Lung microvascular endothelial cell (primary cell): ENCODE data around the gene IMMP2L. TPM values are rescaled to one million over a fixed set of nuclear protein-coding genes. Genes with fewer than 3 reads are reported as not detected.
A peak's percentile ranks its signal among the peaks of the same experiment; 100 is the strongest.
"Not testable (repeated sequence)": the region's sequence is repeated elsewhere in the genome, so short reads cannot be mapped to it uniquely, and the experiment has no call there.

Source experiments
- DNase-seq, 2 donors: peaks; one replicate each; pipeline versions ENCODE4 v3.0.0 to v3.0.0-alpha.2; 2010; ENCODE audit warnings: low read depth in 2 of 2
- total RNA-seq: library from RNA; depleted of rRNA; stranded (reverse); fragments of >200 nt; gene quantifications from 2 replicates; pipeline ENCODE4 v1.2.1, GENCODE V29; 2014

Gene IMMP2L
- total RNA-seq, 1 donor from 2014 or later: 9.1 TPM

GRCh38 chr7:110941385-110941784, 620.9 kb downstream of the IMMP2L start:
- no peak for DNase-seq

DNA sequence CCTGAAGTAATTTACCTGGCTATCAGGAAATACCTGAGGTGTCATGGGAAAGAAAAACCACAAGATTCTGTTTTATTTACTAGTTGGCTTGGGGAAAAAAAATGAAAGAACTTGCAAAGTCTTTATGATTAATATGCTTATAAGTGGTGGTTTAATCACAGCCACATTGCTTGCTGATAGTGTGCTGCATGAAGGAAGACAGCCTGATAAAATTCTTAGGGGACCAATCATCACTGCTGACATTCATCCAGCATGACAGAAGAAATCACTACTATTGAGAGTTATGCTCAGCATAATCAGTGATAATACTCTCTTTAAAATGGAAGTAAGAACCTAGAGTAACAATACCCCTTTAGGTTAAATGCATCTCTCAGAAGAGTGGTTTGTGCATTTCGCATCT, 621.5 kb downstream of the IMMP2L start:
- no peak for DNase-seq

DNA sequence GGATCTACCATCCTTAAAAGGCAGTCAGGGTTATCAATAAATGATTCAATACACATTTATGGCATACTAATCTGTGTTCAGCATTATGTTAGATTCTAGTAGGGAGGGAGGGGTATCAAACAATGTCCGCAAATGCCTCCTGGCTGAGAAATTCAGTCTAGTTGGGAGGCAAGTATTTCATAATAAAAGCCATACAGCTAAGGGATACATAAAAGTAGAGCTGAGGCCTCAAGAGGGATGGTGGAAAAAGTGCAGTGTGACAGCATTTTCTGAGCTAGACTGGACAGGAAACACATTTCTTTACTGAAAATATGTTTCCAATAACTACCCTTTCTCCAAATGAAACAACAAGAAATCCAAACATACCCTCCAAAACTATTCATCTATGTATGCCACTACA, 624.1 kb downstream of the IMMP2L start:
- DNase-seq: no peak

GRCh38 chr7:110936665-110937064, 625.6 kb downstream of the IMMP2L start:
- not testable (repeated sequence) for DNase-seq

DNA sequence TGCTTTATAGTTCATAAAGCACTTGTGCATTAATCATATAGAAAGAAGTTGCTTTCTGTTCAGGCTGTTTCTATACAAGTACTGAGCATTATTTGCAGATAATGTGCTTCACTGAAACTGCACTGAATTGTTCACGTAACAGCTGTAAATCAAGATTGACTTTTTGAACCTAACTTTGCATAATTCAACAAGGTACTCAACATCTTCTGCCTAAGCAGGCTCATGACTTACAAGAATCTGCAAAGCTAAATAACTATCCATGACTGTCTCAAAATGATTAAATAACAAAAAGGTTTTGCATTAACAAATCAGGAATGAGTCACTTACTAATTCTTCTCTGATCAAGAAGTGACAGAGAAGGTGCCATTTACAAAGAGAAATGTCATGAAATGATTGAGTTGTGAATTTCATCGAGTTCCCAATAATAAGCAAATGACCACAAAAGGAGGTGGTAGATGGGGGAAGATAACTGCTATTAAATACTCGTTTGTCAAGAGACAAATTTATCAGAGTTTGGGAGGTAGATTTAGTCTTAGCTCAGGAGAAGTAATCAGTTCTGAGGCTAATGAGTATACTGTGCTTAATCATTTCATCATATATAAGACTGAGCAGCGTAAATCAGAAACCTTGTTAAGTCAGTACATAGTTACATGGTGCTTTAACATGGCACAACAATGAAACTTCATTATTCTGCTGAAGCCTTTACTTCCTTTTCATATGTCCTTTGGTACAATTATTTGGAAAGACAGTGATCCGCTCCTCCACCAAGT, 632.6 kb downstream of the IMMP2L start:
- no peak for DNase-seq

DNA sequence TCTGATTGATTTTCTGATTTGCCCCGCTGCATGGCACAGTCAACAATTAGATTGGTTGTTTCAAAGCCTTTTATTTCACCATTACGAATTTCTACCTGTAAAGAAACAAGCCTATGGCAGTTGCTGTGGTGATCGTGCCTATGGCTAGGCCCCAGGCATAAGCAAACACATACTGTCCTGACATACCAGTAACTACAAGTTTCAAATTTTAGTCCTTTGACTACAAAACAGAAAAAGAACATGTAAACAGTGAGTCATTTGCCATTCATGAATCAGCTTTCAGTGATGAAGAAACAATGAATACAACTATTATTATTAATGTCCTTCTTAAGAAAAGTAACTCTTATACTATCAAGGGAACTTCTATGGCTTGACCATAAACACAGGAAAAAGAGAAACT, 639.4 kb downstream of the IMMP2L start:
- DNase-seq: peak in 1 of 2 donors; percentile 4

DNA sequence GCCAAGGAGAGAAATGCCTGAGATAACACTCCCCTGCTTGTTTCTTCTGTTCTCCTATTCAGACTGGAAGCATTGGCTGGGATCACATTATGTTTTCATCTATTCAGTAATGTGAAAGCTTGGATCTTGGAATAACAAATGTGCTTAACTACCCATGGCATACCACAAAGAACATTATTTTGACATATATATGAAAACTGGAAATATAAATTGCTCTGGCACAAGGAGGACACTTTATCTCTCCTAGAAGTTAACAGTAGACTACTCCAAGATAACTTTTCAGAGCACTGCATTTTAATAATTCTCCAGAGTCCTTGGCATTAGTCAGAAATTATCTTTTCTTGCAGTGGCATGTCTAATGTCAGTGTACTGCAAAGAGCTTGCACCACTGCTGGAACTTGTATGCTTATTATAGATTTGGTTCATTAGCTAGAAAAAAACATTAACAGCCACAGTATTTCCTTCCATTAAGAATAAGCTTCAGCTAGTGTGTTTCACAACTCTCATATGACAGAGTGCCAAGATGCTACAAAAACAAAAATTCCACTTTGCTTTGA, 640.6 kb downstream of the IMMP2L start:
- DNase-seq: no peak

GRCh38 chr7:110918949-110919548, 643.2 kb downstream of the IMMP2L start:
- DNase-seq: no peak

- no peak for DNase-seq
Measured at GRCh38 chr7:110914263-110914662, 648.0 kb downstream of the IMMP2L start.

GRCh38 chr7:110911632-110912031, 650.7 kb downstream of the IMMP2L start:
- no peak for DNase-seq

- no peak for DNase-seq
Measured at GRCh38 chr7:110909117-110909516, 653.2 kb downstream of the IMMP2L start.

DNA sequence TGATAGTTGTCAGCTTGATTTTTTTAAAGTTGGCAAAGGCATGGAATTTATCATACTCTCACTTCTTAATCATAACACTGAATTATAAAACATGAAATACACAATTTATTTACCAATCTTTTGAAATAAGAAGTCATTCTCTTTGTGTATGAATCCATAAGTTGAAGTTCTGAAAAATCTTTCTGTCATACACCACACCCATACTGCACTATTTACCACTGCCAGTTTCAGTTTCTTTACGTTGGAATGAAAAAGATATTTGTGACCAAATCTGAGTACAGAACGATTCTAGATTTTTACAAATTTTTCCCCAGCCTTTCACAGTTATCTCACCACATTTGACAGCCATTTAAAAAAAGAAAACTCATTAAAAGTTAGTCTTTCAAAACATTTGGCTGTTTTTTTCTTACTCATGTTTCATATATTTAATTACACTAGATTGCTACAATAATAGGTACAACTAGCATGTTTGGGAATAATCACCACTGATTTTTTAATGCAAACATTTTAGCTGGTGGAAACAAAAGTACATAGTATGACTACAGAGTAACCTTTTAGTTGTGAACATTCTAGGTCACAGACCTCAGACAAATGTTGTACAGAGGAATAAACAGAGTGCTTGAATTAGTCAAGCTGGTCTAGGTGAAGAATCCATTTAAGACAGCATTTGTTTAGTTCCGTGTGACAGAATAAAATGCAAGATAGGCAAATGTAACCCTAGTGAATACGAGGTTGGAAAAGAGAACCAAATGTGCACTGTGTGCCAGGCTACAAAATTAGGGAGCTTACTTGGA, 656.3 kb downstream of the IMMP2L start:
- no peak for DNase-seq

DNA sequence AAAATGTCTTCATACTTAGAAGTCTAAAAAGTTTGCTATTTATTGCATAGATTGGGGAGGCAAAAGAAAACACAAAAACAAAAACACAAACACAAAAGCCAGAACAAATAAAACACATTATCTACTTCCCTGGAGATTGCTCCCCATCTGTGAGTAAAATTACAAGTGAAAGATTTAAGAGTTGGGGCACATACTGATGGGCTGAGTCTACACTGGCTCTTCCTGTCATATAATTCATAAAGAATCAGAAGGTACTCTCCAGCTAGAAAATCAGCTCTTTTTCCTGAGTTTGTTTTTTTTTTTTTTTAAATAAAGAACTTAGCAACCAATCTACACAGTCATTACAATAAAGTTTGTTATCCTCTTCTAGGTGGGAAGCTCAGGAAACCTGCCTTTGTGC, 663.8 kb downstream of the IMMP2L start:
- no peak for DNase-seq

DNA sequence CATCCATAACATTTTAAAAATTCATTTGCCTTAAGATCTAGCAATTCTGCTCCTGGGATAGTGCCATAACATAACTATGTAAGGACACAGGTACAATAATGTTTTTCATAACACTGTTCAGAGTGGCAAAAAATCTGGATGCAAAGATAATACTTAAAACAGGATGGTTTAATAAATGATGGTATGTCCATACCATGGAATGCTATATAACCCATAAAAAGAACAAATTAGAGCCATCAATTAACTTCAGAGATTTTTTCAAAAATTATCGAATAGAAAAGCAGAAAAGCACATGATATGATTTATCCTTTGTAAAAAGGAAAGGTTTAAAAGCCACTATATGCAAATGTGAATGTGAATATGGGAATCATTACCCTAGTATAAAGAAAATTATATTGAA, 664.8 kb downstream of the IMMP2L start:
- no peak for DNase-seq

- no peak for DNase-seq
Measured at GRCh38 chr7:110894111-110894510, 668.2 kb downstream of the IMMP2L start.

GRCh38 chr7:110891197-110891596, 671.1 kb downstream of the IMMP2L start:
- DNase-seq: no peak

GRCh38 chr7:110890101-110890500, 672.2 kb downstream of the IMMP2L start:
- DNase-seq: no peak

GRCh38 chr7:110889335-110889734, 673.0 kb downstream of the IMMP2L start:
- DNase-seq: no peak

GRCh38 chr7:110888641-110889040, 673.7 kb downstream of the IMMP2L start:
- no peak for DNase-seq

- DNase-seq: no peak
Measured at GRCh38 chr7:110885474-110885873, 676.8 kb downstream of the IMMP2L start.

- no peak for DNase-seq
Measured at GRCh38 chr7:110881721-110882120, 680.6 kb downstream of the IMMP2L start.

- no peak for DNase-seq
Measured at GRCh38 chr7:110880971-110881370, 681.3 kb downstream of the IMMP2L start.
